NCI-H1417 (cell line): ENCODE results near the gene NELFB.

Source experiments
- DNase-seq, 3 experiments: peaks; one replicate each; lab custom pipeline; 2025; lab: John Stamatoyannopoulos, UW

NELFB gene

GRCh38 chr9:137223078-137223970, 31.8 kb upstream of the NELFB start:
- peak; percentile 93 to 99 (median 99) for DNase-seq

DNA sequence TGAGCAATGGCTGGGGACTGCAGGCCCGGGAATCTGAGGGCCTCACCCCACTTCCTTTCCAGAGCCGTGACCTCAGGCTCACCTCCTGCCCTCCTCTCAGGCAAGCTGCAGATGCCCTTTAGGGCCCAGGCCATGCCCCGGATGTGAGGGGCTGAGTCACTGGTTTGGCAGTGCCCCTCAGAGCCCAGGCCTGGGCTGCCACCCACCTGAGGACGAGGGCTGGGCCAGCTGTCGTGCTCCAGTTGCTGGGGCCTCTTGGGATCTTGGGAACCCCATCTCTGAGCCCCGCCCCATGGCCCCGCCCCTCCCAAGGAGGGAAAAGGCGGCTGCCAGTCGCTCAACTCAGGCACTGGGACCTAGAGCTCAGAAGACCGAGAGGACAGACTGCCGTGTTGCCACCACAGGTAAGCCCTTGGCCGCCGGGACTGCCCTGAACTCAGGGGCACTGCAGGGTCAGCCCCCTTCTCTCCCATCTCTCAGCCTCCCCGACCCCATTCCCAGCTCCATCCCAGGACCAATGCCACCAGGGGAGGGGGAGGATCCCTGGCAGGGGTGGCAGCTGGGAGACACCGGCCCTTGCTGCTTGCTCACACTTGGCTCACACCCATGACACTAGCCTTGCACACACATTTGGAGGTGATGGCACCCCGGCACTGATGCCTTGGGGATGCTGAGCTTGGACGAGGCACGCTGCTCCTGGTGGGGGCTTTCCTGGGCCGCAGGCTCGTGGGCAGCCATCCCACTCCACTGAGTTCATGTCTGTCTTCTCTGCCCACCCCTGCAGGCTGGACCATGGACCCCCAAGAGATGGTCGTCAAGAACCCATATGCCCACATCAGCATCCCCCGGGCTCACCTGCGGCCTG, 30.1 kb upstream of the NELFB start, which contains the start of gene CYSRT1:
CYSRT1 (plus strand) TSS at position 345 of the 865 bp plus-strand sequence; CDS start at position 793, 448 bp downstream.
- DNase-seq, result no peak

DNA sequence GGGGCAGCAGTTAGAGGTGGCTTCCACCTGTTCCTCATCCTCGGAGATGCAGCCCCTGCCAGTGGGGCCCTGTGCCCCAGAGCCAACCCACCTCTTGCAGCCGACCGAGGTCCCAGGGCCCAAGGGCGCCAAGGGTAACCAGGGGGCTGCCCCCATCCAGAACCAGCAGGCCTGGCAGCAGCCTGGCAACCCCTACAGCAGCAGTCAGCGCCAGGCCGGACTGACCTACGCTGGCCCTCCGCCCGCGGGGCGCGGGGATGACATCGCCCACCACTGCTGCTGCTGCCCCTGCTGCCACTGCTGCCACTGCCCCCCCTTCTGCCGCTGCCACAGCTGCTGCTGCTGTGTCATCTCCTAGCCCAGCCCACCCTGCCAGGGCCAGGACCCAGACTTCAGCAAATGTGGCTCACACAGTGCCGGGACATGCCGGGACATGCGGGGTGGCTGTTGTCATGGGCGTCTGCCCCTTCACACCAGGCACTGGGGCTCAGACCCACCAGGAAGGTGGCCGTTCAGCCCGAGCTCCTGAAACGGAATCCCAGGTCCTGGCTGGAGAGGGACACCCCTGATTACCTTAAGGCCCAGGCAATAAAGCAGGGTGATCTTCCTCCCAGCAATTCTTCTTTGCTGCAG, 29.3 kb upstream of the NELFB start:
- DNase-seq, result no peak

- DNase-seq, result no peak
Observed at GRCh38 chr9:137226338-137227053, 28.6 kb upstream of the NELFB start.

DNA sequence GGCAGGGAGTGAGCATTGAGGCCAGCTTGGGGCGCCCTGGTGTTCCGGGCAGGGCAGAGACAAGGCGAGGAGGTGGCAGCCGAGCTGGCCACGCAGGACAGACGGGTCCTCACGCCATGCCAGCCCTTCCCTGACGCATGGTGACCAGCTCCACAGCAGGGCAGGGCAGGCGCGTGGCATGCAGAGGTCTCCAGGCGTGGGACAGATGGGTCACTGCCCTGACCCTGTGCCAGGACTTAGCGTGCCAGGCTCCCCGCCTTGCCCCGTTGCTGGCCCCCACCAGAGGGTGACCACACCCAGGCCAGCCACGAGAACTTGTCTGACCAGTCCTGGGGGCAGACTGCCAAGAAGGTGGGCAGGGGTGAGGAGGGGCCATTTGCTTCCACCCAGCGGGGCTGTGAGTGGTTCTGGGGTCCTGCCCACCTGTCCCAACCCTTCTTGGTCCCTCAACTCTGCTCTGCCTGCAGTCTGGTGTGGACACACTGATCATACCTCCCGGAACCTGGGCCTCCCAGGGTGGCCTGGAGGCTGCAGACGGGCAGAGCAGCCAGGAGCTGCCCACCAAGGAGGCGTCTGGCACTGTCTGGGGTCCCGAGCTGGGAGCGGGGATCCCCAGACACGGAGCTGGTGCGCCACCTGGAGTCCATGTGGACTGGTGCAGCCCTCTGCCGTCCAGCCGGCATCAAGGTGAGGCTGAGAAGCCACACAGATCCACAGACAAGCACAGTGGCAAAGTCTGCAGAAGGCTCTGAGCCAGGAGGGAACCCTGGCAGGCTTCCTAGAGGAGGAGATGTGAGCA, 27.9 kb upstream of the NELFB start, which contains the start of gene RNF224:
RNF224 (plus strand) TSS at position 449 of the 799 bp plus-strand sequence. CDS start 834 bp downstream, outside the sequence.
- DNase-seq, result peak; percentile 65 to 86 (median 76)

DNA sequence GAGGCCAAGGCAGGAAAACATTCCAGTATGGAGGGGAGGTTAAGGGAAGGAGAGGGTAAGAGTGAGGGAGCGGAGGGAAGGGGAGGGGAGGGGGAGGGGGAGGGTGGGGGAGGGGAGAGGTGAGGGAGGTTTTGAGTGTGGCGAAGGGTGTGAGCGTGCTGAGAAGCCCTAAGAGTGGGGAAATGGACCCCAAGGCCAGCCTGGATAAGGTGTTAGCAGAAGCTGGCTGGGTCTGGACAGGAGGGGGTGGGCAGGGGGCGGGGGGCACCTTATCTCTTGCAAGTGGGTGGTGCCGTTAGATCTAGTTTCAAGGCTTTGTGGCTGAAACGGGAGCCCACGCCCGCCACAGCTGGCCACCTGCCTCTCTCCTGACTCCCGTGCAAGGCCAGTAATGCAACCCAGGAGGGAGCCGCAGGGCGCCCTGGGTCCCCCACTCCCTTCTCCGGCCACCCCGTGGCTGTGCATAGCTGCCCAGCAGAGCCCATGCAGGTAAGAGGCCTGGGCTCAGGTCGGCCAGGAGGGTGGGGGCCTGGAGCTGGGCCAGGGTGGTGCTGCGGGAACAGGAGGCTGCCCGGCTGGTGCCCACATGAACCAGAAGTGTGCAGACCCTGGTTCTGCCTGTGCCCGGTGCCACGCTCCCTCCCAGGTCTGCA, 27.1 kb upstream of the NELFB start:
- DNase-seq, result no peak

GRCh38 chr9:137228506-137228967, 26.6 kb upstream of the NELFB start:
- DNase-seq, result peak in 1 of 3 experiments; percentile 40

DNA sequence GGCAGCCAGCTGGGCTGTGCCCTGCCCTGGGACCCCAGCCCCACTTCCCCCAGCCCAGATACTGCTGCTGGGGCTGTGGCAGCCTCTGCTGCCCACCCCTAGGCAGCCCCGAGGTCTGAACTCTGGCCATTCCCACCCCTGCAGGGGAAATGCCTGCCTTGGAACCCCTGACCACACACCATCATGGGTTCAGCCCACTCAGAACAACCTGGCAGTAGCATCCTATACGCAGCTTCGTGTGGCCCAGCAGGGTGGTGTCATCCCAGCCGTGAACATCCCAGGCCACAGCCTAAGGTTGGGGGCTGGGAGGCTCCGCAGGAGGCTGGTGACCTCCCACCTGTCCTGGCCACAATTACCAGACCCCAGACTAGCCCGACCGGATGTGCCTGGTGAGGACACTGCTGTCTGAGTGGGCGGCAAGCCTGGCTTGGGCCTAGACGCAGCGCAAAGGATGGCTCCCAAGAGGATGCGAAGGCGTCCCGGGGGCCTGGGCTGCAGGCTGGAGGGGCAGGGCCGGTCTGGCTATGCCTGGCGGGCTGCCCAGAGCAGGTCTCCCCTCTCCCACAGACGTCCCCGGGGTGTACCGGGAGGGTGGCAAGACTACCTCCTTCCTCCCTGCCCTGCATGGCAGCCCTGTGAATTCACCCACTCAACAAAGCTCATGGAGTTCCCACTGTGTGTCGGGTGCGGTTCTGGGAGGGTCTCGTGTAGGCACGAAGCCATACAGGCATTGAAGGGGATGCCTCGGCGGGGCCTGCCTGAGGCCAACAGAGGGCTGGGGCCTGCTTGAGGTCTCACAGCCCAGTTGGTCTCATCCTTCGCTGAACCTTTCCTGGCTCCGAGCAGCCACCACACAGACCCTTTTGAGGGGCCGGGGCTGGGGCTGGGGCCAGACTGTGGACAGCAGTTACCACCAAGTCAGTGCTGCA, 25.9 kb upstream of the NELFB start:
- DNase-seq, result no peak

GRCh38 chr9:137229903-137230704, 25.0 kb upstream of the NELFB start:
- no peak for DNase-seq

DNA sequence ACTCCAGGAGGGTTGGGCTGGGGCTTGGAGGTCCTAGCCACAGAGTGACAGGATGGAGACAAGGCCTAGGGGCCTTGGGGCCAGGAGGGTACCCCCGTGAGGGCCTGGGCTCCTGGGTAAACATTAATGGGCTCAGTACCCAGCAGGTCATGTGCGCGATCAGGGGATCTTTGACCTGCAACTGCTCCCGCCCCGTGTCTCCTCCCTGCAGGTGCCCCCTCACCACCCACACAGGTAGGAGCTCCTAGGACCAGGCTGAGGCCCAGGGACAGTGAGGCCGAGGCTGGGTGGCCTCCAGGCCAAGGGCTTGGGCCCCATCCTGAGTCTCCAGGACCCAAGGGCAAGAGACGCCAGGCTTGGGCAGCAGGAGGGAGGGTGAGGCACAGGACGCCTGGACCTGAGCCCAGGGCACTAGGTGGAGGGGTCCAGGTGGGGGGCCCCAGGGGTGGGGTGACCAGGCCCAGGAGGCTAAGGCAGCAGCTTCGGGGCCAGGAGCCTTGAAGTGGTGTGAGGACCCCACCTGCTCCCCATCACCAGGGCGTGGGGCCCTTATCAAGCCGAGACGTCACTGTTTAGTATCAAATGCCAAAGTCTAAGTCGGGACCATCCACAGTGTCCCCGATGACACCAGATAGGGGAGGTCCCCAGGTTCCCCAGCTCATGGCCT, 24.3 kb upstream of the NELFB start, which contains the start of gene SLC34A3:
SLC34A3 (plus strand) TSS at position 197 of the 667 bp plus-strand sequence. CDS start 802 bp downstream, outside the sequence.
- no peak for DNase-seq

DNA sequence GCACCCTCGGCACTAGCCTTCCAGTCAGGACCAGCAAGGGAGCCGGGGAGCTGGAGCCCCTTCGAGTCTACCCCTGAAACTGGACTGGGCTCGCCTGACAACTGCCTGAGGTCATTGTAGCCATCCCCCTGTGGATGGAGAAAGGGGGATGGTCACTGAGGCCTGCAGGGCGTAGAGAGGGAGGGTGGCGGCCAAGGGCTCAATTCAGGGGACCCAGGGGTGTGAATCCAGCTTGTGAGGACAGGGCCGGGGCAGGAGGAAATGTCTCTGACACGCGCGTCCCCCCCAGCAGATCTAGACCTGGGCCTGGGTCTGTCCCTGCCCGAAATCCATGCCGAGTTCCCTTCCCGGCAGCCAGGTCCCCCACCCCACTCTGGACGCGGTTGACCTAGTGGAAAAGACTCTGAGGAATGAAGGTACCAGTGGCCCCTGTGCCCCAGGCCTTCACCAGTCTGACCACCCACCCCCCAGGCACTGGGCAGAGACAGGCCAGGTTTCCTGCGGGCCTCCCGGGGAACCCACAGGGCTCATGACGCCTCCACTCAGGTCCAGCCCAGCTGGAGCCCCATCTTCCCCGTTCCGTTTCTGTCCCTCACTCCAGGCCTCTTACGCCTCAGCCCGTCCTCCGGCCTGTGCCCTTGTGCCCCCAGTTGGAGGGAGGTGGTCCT, 23.6 kb upstream of the NELFB start:
- no peak for DNase-seq

GRCh38 chr9:137232101-137232500, 23.0 kb upstream of the NELFB start:
- DNase-seq, result no peak

- no peak for DNase-seq
Observed at GRCh38 chr9:137232510-137232909, 22.6 kb upstream of the NELFB start.

DNA sequence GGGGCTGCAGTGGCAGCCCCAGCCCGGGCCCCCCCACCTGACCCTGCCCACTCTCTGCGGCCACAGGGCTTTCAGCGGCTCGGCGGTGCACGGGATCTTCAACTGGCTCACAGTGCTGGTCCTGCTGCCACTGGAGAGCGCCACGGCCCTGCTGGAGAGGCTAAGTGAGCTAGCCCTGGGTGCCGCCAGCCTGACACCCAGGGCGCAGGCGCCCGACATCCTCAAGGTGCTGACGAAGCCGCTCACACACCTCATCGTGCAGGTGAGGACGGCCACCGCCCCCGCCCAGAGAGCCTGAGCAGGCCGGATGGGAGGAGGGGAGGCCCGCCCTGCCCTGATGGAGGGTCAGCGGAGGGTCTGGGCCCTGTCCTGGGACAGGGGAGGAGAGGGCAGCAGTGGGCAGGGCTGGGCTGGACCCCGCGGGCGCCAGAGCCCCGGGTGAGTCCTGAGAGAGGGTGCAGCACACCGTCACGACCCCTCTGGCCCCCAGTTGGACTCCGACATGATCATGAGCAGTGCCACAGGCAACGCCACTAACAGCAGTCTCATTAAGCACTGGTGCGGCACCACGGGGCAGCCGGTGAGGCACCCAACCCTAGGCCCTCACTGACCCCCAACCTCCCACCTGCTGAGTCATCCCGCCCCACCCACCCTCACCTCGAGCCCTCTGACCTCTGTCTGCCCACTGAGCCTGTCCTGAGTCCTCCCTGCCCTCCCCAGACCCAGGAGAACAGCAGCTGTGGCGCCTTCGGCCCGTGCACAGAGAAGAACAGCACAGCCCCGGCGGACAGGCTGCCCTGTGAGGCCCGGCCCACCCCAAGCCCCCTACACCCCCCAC, 21.8 kb upstream of the NELFB start:
- peak in 2 of 3 experiments; percentile 64 to 66 for DNase-seq

DNA sequence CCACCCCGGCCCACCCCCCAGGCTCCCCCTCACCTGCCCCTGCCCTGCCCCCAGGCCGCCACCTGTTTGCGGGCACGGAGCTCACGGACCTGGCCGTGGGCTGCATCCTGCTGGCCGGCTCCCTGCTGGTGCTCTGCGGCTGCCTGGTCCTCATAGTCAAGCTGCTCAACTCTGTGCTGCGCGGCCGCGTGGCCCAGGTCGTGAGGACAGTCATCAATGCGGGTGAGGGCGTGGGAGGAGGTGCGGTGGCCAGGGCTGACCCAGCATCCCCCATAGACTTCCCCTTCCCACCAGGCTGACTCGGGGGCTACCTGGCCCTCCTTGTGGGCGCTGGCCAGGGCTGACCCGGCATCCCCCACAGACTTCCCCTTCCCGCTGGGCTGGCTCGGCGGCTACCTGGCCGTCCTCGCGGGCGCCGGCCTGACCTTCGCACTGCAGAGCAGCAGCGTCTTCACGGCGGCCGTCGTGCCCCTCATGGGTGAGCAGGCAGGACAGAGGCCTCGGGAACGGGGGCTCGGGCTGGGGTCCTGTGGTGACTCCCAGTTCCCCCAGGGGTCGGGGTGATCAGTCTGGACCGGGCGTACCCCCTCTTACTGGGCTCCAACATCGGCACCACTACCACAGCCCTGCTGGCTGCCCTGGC, 21.0 kb upstream of the NELFB start:
- DNase-seq, result peak in 2 of 3 experiments; percentile 53 to 71
